GM12878 (cell line): Measurements from ENCODE around the gene OR6Q1.

ENCODE experiments used
- EP300 ChIP-seq, 2 experiments: fragments of 150-350 bp in 1 of 2; IDR thresholded peaks; 2 replicates each; pipeline ENCODE4 v1.6.1; 2011 to 2012; ENCODE audit warnings: low read depth in 2 of 2, low read length in 2 of 2, borderline replicate concordance in 1 of 2, improper control_type of control experiment in 1 of 2, inconsistent platforms in 1 of 2; ENCODE audit not compliant: control insufficient read depth in 1 of 2
- EZH2 ChIP-seq: IDR thresholded peaks from 2 replicates; pipeline ENCODE4 v1.6.1; 2012; ENCODE audit warnings: low read depth, mild to moderate bottlenecking, control low read depth, inconsistent platforms, low read length, borderline replicate concordance; ENCODE audit not compliant: control insufficient read depth
- MYC ChIP-seq: IDR thresholded peaks from 2 replicates; pipeline ENCODE4 v1.6.1; 2011; ENCODE audit warnings: mild to moderate bottlenecking, low read length, moderate library complexity, inconsistent platforms; ENCODE audit not compliant: insufficient read depth, insufficient replicate concordance, insufficient read length, severe bottlenecking
- POLR2AphosphoS5 ChIP-seq: IDR thresholded peaks from 2 replicates; pipeline ENCODE4 v1.6.1; 2011; ENCODE audit warnings: mild to moderate bottlenecking, low read length, inconsistent platforms
- REST ChIP-seq: IDR thresholded peaks from 2 replicates; pipeline ENCODE4 v1.6.1; 2012; ENCODE audit warnings: mild to moderate bottlenecking, low read depth, low read length
- SREBF1 ChIP-seq: IDR thresholded peaks from 2 replicates; pipeline ENCODE4 v1.6.1; 2012; ENCODE audit warnings: mild to moderate bottlenecking, low read length
- ZNF274 ChIP-seq: IDR thresholded peaks from one replicate; pipeline ENCODE4 v1.8.0; 2011; ENCODE audit not compliant: insufficient read length, insufficient read depth

GRCh38 chr11:58068655-58069054 is 37.9 kb downstream of the OR6Q1 start:
- no peak for TF ChIP-seq REST
- no peak for TF ChIP-seq EZH2
- TF ChIP-seq ZNF274, result no peak
- TF ChIP-seq MYC, result no peak
- no peak for TF ChIP-seq EP300 (IDR thresholded peaks at IDR 0.05; ENCODE audit: borderline replicate concordance in 1 of 2, control insufficient read depth in 1 of 2, low read depth in 2 of 2, low read length in 2 of 2)
- TF ChIP-seq POLR2AphosphoS5, result no peak
- no peak for TF ChIP-seq SREBF1
